SKM-1 treated with dmso at 0.1 percent for 144 hours (cell line): ENCODE results near the gene GHR.
A peak's percentile ranks its signal among the peaks of the same experiment; 100 is the strongest.
"Not testable (repeated sequence)": the region's sequence is repeated elsewhere in the genome, so short reads cannot be mapped to it uniquely, and the experiment has no call there.

Experiments
- DNase-seq: peaks from one replicate; lab custom pipeline; 2025; ENCODE audit not compliant: unreplicated experiment; lab: John Stamatoyannopoulos, UW

Gene GHR

DNA sequence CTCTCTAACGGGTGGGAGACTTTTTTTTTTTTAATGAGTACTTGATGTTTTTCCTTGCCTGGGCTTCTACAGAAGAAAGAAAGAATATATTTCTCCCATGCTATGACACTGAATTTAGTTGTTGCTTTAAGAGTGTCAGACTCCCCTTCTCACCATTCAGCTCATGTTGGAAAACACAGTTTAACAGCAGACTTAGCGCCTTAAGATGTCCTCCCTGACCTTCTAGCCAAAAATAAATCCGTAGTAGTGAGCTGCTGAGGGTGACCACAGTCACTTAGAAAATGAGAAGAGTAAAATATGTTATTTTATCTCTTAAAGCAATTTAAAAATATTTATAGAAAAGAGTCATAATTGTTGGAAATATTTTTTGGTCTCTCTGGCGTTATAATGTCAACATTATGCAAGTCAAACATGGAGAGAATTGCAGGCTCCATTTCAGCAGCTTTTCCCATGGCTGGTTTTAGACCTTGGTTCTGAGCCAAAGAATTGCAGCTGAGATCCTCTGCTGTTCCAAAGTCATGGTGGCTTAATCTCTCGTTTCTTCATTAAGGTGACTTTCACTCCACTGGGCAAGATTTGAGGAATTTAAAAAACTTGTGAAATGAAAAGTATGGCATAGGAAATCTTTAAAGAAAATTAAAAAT lies 143.5 kb downstream of the GHR start:
- DNase-seq = no peak

DNA sequence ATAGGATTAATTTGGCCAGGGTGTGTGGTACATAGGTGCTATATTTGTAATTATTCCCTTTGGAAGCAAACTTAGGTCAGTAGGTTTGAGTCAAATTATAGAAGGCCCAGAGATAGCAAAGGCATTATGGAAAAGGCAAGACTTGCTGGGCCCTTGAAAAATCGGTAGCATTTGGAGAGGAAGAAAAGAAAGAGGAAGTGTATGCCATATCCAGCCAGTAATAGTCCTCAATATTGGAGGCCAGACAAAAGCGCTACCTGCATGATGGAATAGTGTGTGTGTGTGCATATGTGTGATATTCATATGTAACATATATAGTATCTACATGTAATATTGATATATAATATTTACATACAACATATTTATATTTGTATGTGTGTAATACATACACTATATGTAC lies 146.1 kb downstream of the GHR start:
- no peak for DNase-seq

DNA sequence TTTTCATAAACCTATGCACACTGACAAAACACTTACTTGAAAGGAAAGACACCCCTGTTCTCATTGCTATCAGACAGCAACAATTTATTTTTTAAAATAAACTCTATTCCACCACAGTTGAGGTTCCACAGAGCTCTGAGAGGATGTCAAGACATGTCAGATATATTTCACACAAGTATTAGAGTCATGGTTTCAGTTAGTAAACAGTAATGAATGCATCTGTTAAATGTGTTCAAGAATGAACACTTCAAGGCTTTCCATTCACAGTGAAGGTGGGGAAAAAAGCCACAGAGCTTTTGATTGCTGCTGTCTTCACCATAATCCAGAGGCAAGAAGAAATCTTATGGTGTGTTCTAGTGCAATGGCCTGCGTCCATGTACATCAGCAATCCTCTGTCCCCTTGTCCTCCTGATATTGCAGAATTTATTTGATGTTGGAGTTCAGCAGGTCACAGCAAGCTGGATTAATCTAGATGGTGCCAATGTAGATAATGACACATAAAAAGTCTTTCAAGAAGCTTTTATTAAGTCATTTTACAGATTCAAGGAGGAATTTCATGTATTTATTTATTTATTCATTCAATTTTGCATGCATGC lies 146.8 kb downstream of the GHR start:
- DNase-seq = no peak

DNA sequence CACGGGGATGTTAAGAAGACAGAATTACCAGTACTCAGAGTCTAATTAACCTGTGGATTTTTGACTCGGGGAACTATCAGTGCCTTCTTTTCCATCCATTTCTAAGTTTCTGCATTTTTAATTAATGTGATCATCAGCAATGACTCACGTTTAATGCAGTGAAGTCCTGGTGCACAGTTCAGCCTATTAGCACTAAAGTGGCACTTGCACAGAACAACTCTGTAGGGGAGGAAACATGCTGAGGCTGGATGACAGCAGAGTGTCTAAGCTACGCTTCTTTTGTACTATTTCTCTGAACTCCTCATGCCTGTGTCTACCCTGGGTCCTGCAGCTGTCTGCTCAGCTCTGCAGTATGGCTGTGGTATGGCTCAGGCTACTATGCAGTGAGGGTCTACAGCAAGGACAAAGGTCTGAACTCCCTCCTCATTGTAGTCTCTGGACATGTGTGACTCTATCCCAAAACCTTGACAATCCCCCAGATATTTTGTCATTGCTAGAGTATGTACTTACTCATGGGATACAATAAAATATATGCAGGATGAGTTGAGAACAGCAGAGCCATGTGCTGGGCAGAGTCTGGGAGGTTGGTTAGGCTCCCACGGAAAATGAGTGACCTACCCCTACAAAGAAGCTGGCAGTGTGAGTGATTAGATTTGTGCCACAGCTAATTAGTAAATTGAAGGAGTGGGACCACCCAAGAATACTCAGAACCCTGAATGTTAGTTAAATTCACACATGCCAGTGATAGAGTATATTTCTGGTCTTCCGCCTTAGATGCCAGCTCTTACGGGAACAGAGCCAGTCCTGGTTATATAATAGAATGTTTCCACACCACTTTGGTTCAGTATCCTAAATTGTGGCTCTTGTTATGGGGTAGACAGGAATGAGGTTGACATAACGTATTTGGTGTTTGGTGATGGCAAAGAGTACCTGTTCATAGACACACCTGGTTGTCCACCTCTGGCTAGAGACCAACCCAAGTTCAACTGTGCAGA lies 148.0 kb downstream of the GHR start:
- DNase-seq = no peak

DNA sequence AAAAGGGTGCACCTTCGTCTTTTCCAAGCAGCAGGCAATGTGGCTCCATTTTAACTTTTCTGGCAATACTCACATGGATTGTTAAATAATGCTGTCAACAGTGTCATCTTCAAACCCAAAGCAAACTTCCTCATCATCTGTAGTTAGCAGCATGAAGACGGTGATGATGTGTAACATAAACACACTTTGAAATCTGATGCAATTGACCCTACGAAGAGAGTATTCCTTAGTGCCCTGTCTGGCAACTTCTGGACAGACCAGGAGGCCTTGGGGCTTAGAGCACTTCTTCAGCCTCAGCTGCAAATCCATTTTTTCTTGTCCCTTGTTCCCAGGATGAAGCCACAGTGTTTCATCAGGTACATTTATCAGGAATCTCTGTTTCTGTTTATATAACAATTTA lies 149.1 kb downstream of the GHR start:
- DNase-seq = no peak

DNA sequence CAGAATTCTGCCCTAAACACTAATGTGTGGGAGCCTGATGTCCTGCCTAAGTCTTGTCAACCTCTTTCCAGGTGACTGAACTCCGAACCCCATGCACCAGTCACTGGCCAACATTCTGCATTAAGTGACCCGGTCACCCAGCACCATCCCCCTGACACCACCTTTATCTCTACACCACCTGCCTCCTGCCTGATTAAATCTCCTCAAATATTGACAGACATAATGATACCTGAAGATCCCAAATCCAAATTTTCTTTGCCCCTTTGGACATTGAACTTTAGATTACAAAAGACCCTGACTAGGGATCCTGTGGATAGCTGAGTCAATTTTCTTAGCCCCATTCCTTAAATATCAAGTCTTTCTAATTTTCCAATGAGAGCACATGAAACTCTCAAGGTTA lies 150.1 kb downstream of the GHR start:
- DNase-seq = no peak

DNA sequence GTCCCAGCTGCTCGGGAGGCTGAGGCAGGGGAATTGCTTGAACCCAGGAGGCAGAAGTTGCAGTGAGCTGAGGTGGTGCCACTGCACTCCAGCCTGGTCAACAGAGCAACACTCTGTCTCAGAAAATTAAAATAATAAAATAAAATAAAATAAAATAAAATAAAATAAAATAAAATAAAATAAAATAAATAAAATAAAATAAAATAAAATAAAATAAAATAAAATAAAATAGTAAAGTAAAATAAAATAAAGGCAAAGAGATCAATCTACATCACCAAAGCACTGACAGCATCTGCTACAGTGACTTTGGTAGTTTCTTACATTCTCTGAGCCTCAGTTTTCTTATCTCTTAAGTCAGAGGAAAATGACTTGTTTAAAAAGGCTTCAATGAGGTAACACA lies 152.7 kb downstream of the GHR start:
- not testable (repeated sequence) for DNase-seq

DNA sequence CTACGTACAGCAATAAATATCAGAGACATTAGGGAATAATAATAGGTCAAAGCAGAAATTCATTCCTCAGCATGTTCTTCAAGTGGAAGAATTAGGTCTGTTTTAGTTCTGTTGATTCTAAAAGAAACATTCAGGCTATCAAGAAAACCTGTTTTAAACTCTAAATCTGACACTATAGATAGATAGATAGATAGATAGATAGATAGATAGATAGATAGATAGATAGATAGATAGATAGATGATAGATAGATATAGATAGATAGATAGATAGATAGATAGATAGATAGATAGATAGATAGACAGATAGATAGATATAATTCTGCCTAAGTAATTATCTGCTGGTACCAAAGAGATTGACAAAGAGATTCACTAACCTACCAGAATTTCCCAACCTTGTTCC lies 155.7 kb downstream of the GHR start:
- not testable (repeated sequence) for DNase-seq

DNA sequence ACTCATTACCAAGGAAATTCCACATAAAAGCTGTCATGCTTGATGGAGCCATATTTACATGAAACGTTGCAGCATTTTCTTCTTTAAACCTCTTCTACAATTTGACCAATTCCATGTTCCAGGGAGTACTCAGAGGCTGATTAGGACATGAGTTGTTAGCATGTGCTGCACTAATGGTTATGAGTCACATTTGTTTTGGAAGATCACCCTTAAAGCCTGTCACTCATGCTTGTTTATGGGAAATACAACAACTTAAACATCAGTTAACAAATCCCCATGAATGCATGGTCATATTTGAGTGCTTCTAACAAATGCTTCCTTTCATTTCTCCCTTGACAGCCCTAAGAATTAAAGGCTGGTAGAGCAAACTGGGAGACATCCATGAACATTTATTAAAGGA lies 156.1 kb downstream of the GHR start:
- no peak for DNase-seq

DNA sequence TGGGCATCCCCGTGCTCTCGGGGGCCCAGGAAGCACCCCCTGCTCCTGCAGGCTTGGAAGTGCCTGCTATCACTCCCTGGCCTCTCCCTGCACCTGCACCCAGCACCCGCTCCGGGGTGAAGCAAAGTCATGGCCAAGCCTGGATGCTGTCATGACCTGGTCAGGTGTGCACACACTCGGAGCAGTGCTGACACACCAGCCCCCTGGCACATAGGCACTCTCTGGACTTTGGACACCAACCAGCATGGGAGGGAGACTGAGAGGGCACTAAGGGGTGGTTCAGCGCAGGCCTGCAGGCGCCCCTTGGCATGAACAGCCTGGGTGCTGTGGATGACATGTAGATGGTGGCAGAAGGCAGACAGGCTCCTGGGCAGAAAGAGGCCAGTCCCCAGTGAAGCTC lies 158.6 kb downstream of the GHR start:
- no peak for DNase-seq

DNA sequence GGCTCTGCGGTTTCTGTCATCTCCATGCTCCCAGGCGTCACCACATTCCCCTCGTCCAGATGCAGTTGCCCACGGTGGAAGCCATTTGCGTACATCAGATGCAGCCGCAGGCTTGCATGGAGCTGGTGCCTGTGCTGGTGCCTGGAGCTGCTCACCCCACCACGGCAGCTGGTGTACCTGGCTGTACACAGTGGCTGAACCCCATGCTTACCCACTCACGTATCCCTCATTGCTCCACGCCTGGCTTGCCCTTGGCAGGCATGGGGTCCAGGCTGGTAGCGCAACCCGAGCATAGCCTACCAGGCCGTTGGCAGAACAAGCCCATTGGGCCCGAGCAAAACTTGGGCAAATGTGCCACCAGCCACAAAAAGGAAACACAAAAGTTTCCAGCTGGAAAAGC lies 159.5 kb downstream of the GHR start:
- no peak for DNase-seq

DNA sequence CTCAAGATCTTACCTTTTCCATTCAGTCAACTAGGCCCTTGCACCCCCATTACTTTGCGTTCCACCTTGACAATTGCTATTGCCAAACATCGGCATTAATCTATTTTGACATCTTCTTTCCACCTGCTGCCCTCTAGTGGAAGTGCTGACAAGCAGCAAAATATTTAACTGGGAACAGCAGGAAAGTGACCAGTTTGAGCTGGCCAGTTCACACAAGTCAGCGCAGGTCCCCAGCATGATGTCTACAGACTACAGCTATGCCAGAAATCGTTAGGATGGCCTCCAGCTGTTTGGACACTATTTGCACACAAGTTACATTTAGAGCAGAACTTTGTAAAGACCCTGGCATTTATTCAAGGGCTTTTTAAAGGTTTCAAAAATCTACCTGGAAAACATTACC lies 160.1 kb downstream of the GHR start:
- DNase-seq = peak; percentile 50

DNA sequence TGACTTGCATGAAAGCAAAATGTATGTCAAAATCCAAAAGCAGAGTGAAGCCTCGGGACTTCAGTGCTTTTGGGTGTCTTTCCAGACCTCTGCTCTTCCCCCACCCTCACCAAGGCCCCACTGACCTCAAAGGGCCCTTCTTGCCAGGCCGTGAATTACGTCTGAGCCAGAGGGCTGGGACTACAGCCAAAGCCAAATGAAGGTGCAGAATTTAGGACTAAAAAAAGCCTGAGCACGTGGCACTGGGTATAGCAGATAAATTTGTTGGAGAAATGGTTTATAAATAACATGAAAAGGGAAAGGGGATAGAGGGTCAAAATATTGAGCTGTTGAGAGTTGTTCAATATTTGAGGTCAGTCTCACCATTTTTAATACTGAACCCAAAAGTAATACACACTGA lies 163.4 kb downstream of the GHR start:
- no peak for DNase-seq

DNA sequence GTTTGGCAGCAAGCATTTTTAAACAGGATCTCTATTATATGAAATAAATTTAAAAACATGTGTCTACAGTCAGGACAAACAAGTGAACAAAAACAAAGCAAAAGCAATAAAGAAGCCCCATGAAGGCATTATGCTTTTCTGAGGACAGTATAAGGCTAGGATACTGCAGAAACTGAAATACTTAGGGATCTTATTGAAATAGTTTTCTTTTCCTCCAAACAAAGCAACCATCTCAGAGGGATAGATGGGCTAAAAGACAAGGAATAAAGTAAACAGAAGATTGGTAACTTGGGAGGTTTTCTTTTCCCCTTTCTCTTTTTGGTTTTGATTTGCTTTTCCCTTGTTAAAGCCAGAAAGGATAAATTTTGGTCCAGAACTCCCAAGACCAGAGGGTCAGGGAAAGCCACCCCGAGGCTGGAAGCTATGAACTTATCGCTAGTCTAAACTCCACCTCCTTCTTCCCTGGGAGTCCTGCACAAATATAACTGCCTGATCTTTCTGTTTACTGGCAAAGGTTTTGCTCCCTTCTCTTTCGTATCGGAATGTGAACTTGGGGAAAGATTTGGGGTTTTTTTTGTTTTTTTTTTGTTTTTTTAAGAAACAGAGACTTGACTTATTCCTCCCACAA lies 164.0 kb downstream of the GHR start:
- no peak for DNase-seq

DNA sequence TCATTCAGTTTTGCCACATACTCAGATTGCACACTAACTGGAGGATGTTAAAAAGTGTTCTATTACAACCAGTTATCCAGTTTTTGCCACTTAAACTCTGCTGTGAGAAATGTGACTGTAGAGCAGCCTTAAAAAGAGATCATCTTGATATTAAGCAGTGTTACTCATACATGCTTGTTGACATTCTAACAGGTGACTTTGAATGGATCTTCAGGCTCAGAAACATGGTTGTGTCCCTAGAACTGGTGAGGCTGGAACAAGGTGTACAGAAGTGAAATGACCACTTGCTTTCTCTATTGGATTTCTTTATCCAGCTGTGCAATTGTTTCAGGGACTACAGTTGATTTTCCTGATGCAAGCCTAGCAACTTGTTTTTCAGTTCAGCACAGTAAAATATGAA lies 167.3 kb downstream of the GHR start:
- no peak for DNase-seq

DNA sequence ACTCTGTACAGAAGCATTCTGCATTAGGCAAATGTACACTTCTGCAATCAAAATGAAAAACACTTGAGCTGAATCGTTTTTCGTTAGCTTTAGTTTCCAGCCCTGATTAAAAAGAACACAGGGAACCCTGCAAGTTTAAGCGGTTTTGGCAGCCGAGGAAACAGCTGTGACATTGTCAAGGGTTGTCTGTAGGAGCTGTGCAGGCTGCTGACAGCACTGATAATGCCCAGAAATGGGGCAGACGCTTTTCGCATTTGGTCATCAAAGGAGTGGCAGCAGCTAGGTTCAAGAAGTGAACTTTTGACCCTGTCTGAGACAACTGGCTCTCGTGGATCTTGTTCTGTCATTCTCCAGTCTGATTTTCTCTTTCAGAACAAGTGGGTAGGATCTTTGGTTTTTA lies 167.8 kb downstream of the GHR start:
- no peak for DNase-seq

DNA sequence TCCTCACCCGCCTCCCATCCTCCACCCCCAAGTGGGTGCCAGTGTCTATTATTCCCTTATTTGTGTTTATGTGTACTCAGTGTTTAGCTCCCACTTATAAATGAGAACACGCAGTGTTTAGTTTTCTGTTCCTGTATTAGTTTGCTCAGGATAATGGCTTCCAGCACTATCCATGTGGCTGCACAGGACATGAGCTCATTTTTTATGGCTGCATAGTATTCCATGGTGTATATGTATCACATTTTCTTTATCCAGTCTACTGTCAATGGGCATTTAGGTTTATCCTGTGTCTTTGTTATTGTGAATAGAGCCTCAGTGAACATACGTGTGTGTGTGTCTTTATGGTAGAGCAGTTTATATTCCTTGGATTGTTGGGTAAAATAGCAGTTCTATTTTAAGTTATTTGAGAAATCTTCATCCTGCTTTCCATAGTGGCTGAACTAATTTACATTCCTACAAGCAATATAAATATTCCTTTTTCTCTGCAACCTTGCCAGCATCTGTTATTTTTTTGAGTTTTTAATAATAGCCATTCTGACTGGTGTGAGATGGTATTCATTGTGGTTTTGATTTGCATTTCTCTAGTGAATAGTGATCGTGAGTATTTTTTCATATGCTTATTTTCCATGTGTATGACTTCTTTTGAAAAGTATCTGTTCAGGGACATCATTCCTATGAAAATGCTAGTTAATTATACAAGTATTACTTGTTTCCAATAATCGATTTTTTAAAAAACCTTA lies 169.3 kb downstream of the GHR start:
- DNase-seq = no peak

DNA sequence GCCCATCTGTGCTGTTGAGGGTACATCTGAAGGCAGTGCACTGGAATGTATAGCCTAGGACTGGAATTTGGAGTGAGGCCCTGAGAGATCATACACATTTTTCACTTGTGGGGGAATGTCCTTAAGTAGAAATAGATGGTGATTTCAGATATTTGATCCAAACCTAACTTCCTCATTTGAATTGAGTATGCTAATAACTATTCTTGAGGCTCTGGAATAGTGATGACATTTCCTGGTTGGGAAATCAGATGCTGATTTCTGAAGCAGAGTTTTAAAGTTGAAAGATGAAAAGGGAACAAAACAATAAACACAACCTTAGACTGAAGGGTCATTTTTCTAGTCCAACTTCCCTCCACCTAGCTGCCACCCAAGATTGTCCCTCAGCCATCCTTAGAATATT lies 170.4 kb downstream of the GHR start:
- DNase-seq = peak; percentile 64

DNA sequence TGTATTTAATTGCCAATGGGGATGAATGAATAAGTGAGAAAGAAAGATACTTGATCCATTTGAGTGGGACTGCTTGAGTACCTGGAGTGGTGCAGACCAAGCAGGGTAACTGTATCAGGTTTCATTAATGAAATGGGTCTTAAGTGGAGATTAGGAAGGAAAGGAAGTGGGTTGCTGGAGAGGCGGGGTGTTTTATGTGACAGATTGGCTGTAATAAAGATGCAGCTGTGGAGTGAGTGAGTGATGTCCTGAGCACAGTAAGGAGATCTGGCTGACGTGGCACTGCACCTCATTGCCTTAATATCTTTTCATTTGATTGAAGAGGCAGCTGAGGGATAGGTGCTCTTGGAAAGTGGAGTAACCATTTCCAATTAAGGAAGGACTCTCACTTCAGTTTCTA lies 172.4 kb downstream of the GHR start:
- no peak for DNase-seq

DNA sequence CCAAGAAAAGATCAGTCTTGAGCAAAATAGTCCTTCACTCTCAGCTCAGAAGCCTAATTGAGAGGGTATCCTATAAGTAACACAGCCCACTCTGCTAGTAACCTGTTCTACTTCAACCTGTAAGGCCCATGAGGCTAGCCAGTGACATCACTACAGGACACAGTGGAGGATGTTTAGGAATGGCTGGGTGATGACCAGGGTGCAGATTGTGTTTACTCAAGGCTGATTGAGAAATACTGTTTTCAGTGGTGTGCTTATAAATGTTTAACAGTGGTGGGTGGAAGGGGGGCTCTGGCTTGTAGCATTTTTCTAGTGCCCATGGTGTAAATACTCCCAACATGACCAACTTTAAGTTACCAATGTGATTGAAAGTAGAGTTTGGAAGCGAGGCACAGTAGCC lies 173.6 kb downstream of the GHR start:
- DNase-seq = no peak
